Left lobe of liver (tissue), 2 donors: ENCODE measurements around the gene RPL41. TPM values are rescaled to one million over a fixed set of nuclear protein-coding genes. Genes with fewer than 3 reads are reported as not detected.
"Not testable (repeated sequence)": the region's sequence is repeated elsewhere in the genome, so short reads cannot be mapped to it uniquely, and the experiment has no call there.

ENCODE experiments used
- ATAC-seq: fragments of 200-7000 bp; cut with Tn5 transposase; one replicate; pipeline ENCODE4 v1.9.1; 2020; ENCODE audit warnings: mild to moderate bottlenecking, moderate library complexity
- DNase-seq: peaks from one replicate; pipeline ENCODE4 v3.0.0-alpha.2; 2020; ENCODE audit warnings: low spot score
- total RNA-seq: library from RNA; stranded (reverse); gene quantifications from one replicate; pipeline ENCODE4 v1.2.1, GENCODE V29; 2021
- donor health status: DM: no; HTN: no; CAD: no; lungs with moderate emphysema.
- donor health status: DM: no; HTN: yes; CAD: no.

The RPL41 gene
- total RNA-seq, 1 donor from 2014 or later: 1,359 TPM

DNA sequence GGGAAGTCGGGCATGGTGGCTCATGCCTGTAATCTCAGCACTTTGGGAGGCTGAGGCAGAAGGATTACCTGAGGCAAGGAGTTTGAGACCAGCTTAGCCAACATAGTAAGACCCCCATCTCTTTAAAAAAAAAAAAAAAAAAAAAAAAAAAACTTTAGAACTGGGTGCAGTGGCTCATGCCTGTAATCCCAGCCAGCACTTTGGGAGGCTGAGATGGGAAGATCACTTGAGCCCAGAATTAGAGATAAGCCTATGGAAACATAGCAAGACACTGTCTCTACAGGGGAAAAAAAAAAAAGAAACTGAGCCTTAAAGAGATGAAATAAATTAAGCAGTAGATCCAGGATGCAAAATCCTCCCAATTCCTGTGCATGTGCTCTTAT lies 13.8 kb upstream of the RPL41 start:
- ATAC-seq (no peak), DNase-seq (no peak)

DNA sequence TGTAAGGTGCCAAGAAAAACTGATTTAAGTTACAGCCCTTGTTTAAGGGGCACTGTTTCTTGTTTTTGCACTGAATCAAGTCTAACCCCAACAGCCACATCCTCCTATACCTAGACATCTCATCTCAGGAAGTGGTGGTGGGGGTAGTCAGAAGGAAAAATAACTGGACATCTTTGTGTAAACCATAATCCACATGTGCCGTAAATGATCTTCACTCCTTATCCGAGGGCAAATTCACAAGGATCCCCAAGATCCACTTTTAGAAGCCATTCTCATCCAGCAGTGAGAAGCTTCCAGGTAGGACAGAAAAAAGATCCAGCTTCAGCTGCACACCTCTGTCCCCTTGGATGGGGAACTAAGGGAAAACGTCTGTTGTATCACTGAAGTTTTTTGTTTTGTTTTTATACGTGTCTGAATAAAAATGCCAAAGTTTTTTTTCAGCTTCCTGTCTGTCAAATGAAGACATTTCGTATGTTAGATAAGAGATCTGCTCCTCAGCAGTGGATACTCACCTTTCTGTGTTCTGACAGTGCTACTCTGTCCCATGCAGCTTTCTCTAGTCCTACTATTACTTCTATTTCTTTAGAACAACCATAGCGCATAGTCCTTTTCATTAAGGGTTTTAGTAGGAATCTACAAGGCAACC lies 13.2 kb upstream of the RPL41 start:
- DNase-seq: no peak
- no peak for ATAC-seq

DNA sequence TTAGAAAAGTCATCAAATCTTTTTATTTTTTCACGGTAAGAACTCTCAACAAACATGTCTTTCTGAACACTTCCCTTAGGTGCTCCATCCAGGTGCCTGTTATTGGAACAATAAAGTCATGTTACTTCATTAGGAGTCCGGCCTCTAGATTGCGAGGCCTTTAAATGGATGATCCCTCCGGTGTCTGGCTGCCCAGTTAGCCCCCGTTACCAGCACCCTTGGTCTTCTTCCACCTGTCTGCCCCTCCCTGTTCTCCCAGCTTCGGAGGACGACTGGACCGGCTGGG lies 12.7 kb upstream of the RPL41 start:
- ATAC-seq (no peak), DNase-seq (no peak)

DNA sequence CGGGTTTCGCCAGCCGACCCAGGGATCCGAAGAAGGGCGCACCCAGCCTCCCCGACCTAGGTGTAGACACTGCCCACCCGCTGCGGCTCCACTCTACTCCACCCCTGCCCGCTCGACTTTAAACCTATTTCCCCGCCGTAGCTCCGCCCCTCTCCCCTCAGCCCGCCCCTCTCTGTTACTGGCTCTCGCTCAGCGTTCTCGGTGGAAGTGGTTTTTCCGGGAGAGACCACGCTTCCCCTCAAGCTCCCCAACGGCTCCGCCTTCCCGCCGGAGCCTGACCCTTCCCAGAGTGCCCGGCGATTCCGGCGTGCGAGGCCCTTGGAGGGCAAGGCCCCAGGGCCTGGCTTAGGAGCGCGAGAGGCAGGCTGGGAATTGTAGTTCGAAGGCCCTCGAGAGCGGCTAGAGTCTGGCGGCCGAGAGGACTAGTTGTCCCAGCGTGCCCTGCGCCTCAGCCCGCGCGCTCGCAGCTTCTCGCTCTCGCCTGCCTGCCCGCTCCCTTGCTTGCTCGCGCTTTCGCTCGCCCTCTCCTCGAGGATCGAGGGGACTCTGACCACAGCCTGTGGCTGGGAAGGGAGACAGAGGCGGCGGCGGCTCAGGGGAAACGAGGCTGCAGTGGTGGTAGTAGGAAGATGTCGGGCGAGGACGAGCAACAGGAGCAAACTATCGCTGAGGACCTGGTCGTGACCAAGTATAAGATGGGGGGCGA lies 12.2 kb upstream of the RPL41 start, which contains the start of gene PA2G4:
PA2G4 (plus strand) TSS at position 451 of the 706 bp plus-strand sequence; CDS start at position 630, 179 bp downstream.
- ATAC-seq (peak; percentile 92), DNase-seq (peak; percentile 99)

DNA sequence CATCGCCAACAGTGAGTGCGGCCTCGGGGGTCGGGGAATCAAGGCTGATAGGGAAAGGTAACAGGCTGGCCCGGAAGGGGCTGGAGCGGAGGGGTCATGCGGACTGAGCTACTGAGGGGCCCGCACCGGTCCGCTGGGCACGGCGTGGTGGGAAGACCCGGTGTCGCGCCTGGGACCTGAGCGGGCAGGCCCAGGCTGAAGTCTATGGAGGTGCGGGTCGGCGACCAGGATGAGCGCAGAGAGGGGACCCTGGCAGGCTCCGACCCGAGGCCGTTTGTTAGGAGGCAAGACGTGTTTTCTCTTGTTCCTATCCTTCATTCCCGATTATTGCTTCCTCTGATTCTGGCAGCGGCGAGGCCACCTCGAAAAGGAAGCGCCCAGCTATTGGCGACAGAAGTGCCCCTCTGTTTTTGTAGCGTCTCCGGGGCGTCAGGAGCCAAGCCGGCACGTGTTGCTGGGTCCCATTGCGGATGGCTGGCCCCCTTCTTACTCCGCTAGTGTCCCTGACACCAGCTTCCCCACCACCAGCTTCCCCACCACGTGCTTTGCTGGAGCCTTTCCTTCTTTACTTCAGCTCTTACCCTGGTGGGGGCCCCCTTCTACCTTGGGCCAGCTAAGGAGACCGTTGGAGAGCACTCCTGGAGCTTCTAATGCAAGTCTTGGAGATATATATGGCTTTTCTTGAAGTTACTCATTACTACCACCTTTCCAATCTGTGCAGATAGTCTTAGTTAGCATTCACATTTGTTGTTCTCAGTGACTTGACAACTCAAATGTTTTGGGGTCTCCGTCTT lies 11.4 kb upstream of the RPL41 start:
- DNase-seq: no peak

DNA sequence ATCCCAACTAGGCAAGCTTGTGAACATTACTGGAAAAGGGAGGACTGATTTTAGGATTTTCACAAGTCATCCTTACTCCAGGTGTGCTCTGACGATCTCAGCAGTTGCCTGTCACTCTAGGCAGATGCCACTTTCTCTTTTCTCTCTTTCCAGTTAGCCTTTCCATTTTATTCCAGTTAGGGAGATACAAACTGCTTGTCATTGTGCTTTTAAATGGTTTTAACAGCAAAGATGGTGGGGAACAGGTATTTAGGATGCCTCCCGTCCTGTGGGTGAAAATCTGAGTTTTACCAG lies 10.9 kb upstream of the RPL41 start:
- ATAC-seq: no peak
- DNase-seq: no peak

More for the DNA sequence above, 11.4 kb upstream of the RPL41 start:
- ATAC-seq: peak; percentile 30

DNA sequence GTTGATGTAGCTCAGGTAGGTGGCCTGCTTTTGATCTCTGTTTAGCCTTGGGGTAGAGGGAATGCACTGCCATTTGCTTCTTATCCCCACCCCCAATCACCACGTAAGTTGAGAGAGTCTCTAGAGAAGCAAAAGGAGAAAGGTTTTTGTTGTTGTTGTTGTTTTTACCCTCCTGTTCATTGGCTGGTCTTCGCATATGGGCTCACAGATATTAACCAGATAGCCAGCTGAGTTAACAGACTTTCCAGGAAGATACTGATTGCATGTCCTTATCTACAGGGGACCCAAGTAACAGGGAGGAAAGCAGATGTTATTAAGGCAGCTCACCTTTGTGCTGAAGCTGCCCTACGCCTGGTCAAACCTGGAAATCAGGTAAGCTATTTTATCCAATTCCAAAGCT lies 9.2 kb upstream of the RPL41 start:
- no peak for ATAC-seq
- no peak for DNase-seq

DNA sequence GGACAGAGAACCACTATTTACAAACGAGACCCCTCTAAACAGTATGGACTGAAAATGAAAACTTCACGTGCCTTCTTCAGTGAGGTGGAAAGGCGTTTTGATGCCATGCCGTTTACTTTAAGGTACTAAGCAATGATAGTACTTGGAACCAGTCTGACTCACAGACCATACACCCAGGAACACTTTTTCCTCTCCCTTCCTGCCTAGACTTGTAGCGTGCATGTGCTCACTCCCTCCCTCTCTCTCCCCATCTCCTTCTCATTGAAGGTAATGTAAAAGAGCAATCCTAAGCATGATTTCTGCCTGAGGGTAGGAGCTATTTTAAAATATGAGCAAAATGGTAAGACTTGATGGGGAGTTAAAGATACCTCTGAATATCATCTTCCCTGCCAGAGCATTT lies 5.9 kb upstream of the RPL41 start:
- ATAC-seq: no peak

DNA sequence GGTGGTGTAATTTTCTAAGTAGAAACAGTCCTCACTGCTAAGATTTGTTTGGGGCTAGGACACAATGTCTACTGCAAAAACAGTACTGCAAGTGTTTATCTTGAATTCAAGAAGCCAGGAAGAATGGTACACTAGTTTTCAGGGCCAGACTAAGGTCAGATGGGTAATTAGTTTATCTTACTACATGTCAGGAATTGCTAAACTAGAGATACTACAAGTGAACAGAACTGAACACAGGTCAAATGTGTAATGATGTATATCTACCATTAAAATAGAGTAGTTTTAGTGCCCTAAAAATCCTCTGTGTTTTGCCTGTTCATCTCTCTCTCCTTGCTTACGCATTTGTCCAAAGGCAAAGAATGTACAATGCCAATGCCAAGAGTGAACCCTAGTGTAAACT lies 2.3 kb upstream of the RPL41 start:
- ATAC-seq (no peak), DNase-seq (no peak)

More for the DNA sequence above, 5.9 kb upstream of the RPL41 start:
- DNase-seq: no peak

DNA sequence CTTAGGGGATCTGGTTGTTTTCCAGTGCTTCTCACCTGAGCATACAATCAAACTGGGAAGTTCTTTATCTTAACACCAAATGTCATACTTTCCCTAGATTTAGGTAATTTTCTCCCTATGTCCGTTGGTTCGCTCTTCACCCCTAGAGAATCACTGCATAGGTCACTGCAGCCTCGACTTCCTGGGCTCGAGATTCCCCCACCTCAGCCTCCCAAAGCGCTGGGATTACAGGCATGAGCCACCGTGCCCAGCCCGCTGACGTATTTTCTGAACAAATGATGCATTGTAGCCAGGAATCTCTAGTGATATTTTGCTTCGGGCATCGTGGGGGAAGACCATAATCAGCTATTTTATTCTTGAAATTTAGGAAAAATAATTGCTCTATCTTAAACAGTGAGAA lies 1.1 kb upstream of the RPL41 start:
- ATAC-seq: no peak
- DNase-seq: no peak

DNA sequence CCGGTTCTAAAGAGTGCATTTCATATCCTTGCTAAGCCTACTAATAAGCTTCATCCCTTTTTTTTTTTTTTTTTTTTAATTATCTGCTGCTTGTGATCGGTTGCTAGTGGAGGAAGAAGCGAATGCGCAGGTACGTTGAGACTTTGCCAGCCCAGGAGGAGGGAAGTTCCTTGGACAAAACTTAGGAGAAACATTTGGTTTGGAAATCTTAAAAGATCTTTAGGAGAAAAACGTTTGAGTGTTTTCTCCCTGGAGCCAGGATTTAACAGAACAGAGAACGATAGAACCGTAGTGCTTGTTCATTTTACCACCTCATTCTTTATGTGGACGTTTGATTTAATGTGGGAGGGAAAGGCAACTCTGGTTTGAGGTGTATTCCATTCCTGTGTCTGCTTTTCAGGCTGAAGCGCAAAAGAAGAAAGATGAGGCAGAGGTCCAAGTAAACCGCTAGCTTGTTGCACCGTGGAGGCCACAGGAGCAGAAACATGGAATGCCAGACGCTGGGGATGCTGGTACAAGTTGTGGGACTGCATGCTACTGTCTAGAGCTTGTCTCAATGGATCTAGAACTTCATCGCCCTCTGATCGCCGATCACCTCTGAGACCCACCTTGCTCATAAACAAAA lies 761 bp downstream of the RPL41 start:
- ATAC-seq, DNase-seq: not testable (repeated sequence)

DNA sequence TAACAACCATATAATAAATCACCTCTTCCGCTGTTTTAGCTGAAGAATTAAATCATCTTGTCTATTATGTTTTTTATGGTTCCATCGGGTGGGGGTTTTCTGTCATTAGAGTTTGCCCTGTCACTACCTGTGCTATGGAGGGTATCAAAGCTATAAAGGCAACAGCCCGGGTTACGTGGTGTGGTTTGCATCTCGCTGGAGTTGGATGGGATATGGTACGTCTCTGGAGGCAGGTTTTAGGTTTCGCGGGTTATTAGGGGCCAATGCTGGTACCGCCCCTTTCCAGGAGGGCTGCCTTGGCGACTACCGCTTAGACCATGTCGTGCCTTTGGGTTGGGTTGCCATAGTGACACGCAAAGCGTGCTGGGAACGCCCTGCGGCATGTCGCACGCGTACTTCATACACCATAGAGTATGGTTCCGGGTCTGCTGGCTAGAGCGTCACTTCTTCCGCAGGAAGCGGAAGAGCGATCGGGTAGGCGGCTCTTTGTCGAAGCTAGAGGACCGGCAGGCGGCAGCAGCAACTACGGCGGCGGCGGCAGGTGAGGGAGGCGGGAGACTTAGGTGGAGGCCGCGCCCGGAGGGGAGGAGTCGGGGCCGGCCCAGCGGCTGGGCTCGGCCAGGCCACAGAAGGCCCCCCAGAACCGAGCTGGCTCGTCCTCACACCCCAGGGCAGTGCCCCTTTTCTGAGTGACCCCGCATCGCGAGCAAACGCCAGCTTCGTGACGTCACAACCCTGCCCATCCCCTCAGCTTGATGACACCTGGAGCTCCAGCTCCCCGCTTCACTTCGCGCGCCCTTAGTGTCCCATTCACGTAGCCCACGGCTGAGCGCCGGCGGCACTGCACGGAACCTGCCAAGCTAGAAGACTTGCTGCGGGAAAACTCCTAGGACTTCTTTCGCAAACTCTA lies 1.6 kb downstream of the RPL41 start, which contains the start of gene ZC3H10:
ZC3H10 (plus strand) TSS at position 489 of the 910 bp plus-strand sequence. CDS start 2,297 bp downstream, outside the sequence.
- peak; percentile 75 for ATAC-seq
- DNase-seq: peak; percentile 99

DNA sequence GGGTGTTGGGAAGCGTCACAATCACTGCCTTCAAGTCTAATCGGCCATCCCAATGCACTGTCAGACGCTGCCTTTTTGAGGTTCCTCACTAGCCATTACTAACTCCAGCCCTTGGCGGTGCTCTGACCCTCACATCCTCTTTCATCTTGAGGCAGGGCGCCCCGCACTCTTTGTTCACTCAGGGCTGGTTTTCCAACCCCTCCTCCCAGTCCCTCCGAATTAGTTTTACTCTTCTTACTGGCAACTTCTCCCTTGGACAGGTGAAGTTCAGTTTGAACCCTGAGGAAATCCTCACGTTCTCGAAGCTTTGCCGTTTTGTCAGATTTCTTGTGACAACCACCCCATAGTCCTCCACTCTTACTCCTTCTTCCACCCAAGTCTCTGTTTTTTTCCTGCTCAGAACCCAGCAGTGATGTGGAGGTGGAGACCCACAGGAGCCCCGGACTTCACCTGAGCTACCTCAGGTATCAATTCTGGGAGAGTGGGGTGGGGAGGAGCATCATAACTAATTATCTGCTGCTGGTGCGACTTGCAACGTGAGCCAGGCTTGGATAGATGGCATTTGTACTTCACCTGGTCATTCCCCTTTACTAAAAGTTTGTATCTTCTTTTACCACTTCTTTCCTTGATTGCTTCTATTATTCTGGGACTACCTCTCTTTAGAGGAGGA lies 2.4 kb downstream of the RPL41 start:
- DNase-seq (no peak), ATAC-seq (no peak)

DNA sequence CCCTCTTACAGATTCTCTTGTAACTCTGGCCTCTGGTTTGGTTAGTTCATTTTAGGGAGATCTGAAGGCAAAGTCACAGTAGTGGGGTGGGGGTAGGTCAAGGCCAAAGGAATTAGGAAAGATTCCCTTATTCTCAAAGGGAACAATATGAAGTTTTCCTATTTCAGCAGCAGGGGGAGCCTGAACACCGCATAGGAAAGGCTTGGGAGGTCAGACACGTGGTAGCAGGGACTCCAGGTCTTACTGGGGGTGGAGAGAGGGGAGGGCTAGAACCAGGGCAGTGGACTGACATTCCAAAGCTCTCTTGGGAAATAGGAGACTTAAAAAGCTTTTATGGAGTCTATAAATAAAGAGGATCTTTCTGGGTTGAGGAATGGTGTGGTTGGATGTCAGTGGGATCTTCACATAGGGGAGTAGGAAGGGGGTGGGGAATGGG lies 2.9 kb downstream of the RPL41 start:
- ATAC-seq (peak; percentile 55), DNase-seq (peak; percentile 85)

DNA sequence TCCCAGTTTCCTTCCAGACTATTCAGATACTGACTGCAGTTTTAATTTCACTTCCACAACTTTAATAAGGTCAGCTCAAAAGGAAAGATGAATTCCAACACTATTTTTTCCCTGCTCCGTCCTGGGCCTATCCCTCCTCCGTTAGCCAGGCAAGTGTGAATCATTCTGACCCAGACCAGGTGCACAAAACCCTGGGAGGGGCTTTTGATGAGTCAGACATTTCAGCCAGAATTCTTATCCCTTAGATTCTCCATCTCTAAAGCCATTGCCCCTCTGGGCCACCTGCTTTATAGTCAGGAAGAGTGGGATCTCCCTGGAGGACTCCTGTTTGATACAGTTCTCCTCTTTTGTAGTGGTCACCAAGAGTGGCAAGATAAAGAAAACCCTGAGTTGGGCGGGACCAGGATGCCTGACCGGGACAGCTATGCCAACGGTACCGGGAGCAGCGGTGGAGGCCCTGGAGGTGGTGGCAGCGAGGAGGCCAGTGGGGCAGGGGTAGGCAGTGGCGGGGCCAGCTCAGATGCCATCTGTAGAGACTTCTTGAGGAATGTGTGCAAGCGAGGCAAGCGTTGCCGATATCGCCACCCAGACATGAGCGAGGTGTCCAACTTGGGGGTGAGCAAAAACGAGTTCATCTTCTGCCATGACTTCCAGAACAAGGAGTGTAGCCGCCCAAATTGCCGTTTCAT lies 3.9 kb downstream of the RPL41 start:
- DNase-seq (no peak), ATAC-seq (no peak)

DNA sequence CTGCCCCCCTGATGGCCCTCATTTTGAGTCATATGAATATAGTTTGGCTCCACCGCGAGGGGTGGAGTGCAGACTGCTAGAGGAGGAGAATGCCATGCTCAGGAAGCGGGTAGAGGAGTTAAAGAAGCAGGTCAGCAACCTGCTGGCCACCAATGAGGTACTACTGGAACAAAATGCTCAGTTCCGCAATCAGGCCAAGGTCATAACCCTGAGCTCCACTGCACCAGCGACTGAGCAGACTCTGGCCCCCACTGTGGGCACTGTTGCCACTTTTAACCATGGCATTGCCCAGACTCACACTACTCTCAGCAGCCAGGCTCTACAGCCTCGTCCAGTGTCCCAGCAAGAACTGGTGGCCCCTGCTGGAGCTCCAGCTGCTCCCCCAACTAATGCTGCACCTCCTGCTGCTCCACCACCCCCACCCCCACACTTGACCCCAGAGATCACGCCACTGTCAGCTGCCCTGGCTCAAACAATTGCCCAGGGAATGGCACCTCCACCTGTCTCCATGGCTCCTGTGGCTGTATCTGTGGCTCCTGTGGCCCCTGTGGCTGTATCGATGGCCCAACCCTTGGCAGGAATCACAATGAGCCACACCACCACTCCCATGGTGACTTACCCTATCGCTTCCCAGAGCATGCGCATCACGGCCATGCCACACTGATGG lies 4.9 kb downstream of the RPL41 start:
- peak; percentile 92 for DNase-seq
- peak; percentile 52 for ATAC-seq

DNA sequence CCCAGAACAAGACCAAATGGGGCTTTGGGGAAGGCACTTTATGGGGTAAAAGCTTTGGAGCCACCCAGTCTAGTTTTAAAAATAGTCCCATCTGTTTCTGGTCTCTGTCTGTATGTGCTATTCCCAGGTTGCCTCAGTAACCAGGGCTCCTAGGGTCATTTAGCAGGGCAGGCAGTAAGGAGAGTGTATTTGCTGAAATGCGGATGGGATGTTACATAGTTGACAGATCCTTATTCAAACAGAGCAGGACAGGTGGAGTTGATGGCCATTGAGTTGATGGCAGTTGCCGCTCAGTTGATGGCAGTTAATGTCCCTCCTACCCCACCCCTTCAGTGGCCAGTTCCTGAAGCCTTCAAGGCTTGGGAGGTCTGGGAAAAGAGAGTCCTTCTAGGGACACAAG lies 6.2 kb downstream of the RPL41 start:
- DNase-seq (no peak), ATAC-seq (peak; percentile 21)

DNA sequence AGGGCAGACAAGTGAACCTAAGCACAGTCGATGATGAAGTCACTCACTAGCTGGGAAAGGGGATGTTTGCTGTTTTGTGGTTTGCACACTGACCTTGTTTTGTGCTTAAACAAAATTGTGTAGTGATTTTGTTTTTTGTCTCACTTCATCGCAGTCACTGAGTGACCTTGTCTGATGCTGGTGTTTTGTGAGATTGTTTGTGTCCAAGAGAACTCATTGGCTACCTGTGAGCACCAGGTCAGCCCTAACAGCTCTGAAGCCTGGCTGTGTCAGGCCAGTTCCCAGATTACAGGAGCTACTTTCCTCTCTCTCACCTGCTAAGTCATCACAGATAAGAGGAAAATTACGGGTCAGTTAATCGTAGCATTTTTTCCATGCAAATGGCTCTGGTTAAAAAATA lies 7.7 kb downstream of the RPL41 start:
- DNase-seq: no peak
- ATAC-seq: no peak

DNA sequence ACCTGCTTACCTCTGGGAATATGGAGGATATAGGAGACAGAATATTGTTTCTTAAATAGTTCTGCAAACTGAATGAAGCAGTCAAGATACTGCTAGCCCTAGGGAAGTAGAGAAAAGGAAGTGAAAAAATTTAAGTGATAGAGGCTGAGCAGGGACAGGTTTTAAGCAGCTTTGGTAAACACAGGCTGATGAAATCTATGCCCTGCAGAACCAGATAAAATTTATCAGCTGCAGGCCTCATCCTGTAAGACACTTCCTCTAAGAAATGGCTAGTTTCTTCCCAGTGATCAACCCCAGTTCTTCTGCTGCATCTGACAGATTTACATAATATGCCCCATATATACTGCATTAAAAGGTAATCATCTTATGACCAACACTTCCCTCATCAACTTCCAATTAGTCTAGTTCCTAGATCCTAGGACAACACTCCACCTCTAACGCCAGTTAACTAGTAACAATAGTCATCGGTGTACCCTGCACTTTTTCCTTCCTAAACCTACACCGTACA lies 10.4 kb downstream of the RPL41 start:
- ATAC-seq: no peak
- DNase-seq: no peak
